Sigmoid colon (tissue), 7 donors: ENCODE data around the gene SPEF2. TPM values are rescaled to one million over a fixed set of nuclear protein-coding genes. Genes with fewer than 3 reads are reported as not detected.

Source experiments
- DNase-seq: peaks from one replicate; pipeline ENCODE4 v3.0.0-alpha.2; 2019
- H3K27ac ChIP-seq, 4 donors: fragments of 200-600 bp; sonication (generic); one replicate each; pipeline ENCODE4 v1.5.1; 2016 to 2019; ENCODE audit warnings: mild to moderate bottlenecking in 1 of 4
- H3K27me3 ChIP-seq, 3 donors: fragments of 200-600 bp; sonication (generic); one replicate each; pipeline ENCODE4 v1.5.1; 2019; ENCODE audit warnings: mild to moderate bottlenecking in 1 of 3
- H3K36me3 ChIP-seq, 4 donors: fragments of 200-600 bp; sonication (generic); one replicate each; pipeline ENCODE4 v1.5.1; 2016 to 2019
- H3K4me1 ChIP-seq, 4 donors: fragments of 200-600 bp; sonication (generic); one replicate each; pipeline ENCODE4 v1.5.1; 2017 to 2019
- H3K4me3 ChIP-seq, 4 donors: fragments of 200-600 bp; sonication (generic); one replicate each; pipeline ENCODE4 v1.5.1; 2017 to 2019; ENCODE audit warnings: mild to moderate bottlenecking in 2 of 4, moderate library complexity in 1 of 4
- H3K9me3 ChIP-seq, 4 donors: fragments of 200-600 bp in 3 of 4; sonication (generic) in 3 of 4; one replicate each; pipeline versions ENCODE4 v1.5.1 to v1.6.1; 2013 to 2019
- EP300 ChIP-seq, 4 donors: sonication (generic); formaldehyde crosslinking; IDR thresholded peaks; one replicate each; pipeline ENCODE4 v1.6.1; 2017; ENCODE audit warnings: antibody characterized with exemption in 4 of 4
- POLR2A ChIP-seq, 2 donors: fragments of 450-650 bp; IDR thresholded peaks; one replicate each; pipeline ENCODE4 v1.6.1; 2016; ENCODE audit warnings: antibody characterized with exemption in 2 of 2, mild to moderate bottlenecking in 2 of 2, moderate library complexity in 2 of 2
- POLR2AphosphoS5 ChIP-seq, 4 donors: sonication (generic); formaldehyde crosslinking; IDR thresholded peaks; one replicate each; pipeline ENCODE4 v1.6.1; 2017; ENCODE audit warnings: antibody characterized with exemption in 4 of 4
- WGBS, 2 donors: extraction: QIAGEN DNeasy Blood & Tissue Kit; methylation state at CpG; one replicate each; pipeline ENCODE4 v1.1.7; 2013; 5-methylcytosine and 5-hydroxymethylcytosine counted together
- intact Hi-C: fragments of 100-400 bp; cut with DNase I; formaldehyde crosslinking; loops from one replicate; pipeline ENCODE4 v1.15.1; 2023
- polyA plus RNA-seq, 3 donors: library from polyadenylated mRNA; stranded (reverse); fragments of 200-250 nt; gene quantifications; one replicate each; pipeline ENCODE4 v1.2.3, GENCODE V29; 2013
- total RNA-seq, 4 donors: library from RNA; depleted of rRNA; stranded (reverse); fragments of >200 nt; gene quantifications; one replicate each; pipeline ENCODE4 v1.1.0, GENCODE V29; 2016
- TF ChIP-seq, protein P1 (sequence below), 4 experiments: fragments of 450-650 bp in 3 of 4; fragments of 200-600 bp in 1 of 4; IDR thresholded peaks; one replicate each; pipeline ENCODE4 v1.5.1; 2016 to 2019; ENCODE audit warnings: antibody characterized with exemption in 4 of 4, mild to moderate bottlenecking in 3 of 4, moderate library complexity in 2 of 4
- donor health status: healthy with polysubstance abuse.
- donor health status: Bipolar disorder and iron deficiency.
- donor health status: healthy.

The SPEF2 gene
- total and polyA plus RNA-seq, 7 donors: 0.92 to 5.5 (median 3.6) TPM

DNA sequence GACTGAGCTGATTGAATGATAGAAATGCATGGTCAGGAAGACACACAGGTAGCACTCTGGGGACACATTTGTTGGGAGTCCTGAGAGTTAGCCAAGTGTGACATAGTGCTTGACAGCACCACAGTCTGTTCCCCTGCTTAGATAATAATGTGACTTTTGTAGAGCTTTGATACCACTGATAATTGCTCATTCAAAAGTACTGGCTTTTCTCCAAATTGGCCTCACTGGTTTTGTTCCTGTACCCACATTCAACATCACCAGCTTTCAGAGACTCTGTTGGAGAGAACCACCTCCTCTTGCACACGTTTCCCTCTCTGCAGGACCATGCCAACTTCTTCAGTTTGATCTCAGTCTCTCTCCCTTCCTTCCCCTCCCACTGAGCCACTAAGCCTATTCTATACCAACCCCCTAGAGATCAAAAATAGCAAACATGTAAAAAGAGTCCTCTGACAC lies 186.6 kb downstream of the SPEF2 start:
- WGBS, 2 donors: 32 to 47% methylated on average over 1 of the region's 1 CpG
- Histone ChIP-seq H3K4me1 (peaks cover 0 to 4% (median 0%) of the 10 kb centered on the region in 4 donors), H3K9me3 (no peaks in the 10 kb centered on the region), H3K27ac (no peak overlapping the region), H3K4me3 (no peak overlapping the region), H3K36me3 (no peaks in the 10 kb centered on the region), H3K27me3 (no peaks in the 10 kb centered on the region)
- TF ChIP-seq POLR2AphosphoS5 (IDR thresholded peaks at IDR 0.05) (no peak), EP300 (IDR thresholded peaks at IDR 0.05) (no peak), POLR2A (IDR thresholded peaks at IDR 0.05) (no peak)
- TF ChIP-seq, protein P1, sequence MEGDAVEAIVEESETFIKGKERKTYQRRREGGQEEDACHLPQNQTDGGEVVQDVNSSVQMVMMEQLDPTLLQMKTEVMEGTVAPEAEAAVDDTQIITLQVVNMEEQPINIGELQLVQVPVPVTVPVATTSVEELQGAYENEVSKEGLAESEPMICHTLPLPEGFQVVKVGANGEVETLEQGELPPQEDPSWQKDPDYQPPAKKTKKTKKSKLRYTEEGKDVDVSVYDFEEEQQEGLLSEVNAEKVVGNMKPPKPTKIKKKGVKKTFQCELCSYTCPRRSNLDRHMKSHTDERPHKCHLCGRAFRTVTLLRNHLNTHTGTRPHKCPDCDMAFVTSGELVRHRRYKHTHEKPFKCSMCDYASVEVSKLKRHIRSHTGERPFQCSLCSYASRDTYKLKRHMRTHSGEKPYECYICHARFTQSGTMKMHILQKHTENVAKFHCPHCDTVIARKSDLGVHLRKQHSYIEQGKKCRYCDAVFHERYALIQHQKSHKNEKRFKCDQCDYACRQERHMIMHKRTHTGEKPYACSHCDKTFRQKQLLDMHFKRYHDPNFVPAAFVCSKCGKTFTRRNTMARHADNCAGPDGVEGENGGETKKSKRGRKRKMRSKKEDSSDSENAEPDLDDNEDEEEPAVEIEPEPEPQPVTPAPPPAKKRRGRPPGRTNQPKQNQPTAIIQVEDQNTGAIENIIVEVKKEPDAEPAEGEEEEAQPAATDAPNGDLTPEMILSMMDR (IDR thresholded peaks at IDR 0.05): no peak
- intact Hi-C loops: no loop called here
- no peak for DNase-seq

DNA sequence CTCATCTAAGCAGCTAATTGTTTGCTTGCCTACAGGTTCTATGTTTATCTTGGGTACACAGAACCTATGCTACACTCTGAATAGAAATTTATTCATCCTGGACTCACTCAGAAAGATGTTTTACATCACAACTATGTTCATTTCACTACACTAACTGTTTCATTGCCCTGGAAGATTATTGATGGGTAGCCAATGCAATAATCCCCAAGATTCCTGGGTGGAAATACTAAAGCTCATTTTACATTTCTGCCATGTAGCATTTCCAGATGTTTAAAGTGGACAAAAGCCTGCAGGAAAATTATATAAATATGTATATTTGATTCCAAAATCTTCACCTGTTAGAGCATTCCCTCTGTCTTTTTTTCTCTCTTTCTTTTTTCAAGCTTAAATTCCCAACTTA lies 187.2 kb downstream of the SPEF2 start:
- peaks cover 0 to 4% (median 0%) of the 10 kb centered on the region in 4 donors for H3K4me1 ChIP-seq
- H3K36me3 ChIP-seq: no peaks in the 10 kb centered on the region
- no peak for DNase-seq
- TF ChIP-seq EP300 (IDR thresholded peaks at IDR 0.05) (no peak), POLR2AphosphoS5 (IDR thresholded peaks at IDR 0.05) (no peak), POLR2A (IDR thresholded peaks at IDR 0.05) (no peak)
- TF ChIP-seq, protein P1 (IDR thresholded peaks at IDR 0.05): no peak
- intact Hi-C loops: no loop called here
- no peak overlapping the region for H3K27ac ChIP-seq
- no peaks in the 10 kb centered on the region for H3K27me3 ChIP-seq
- H3K9me3 ChIP-seq: no peaks in the 10 kb centered on the region
- no peak overlapping the region for H3K4me3 ChIP-seq

DNA sequence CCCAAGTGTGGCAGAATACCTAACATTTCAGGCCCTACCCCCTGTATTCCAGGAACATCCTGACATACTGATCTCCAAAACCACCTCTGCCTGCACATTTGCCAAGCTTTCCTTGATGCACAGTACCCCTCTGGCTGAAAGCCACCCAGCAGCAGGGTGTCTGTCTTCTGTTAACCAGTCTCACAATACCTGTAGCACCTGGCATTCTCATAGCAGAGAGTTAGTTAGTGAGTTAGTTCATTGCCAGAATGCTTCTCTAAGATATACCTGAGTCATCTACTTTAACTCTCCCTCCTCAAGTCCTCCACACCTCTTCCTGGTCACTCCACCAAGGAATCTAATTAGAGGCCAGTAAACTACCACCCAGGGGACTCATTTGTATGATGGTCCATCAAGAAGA lies 192.9 kb downstream of the SPEF2 start:
- Histone ChIP-seq H3K4me1 (no peaks in the 10 kb centered on the region), H3K27me3 (no peaks in the 10 kb centered on the region), H3K36me3 (no peaks in the 10 kb centered on the region), H3K9me3 (no peaks in the 10 kb centered on the region), H3K27ac (no peak overlapping the region), H3K4me3 (no peak overlapping the region)
- intact Hi-C loops: no loop called here
- TF ChIP-seq POLR2AphosphoS5 (IDR thresholded peaks at IDR 0.05): no peak
- TF ChIP-seq EP300 (IDR thresholded peaks at IDR 0.05): no peak
- TF ChIP-seq POLR2A (IDR thresholded peaks at IDR 0.05): no peak
- TF ChIP-seq, protein P1 (IDR thresholded peaks at IDR 0.05): no peak
- DNase-seq: no peak

DNA sequence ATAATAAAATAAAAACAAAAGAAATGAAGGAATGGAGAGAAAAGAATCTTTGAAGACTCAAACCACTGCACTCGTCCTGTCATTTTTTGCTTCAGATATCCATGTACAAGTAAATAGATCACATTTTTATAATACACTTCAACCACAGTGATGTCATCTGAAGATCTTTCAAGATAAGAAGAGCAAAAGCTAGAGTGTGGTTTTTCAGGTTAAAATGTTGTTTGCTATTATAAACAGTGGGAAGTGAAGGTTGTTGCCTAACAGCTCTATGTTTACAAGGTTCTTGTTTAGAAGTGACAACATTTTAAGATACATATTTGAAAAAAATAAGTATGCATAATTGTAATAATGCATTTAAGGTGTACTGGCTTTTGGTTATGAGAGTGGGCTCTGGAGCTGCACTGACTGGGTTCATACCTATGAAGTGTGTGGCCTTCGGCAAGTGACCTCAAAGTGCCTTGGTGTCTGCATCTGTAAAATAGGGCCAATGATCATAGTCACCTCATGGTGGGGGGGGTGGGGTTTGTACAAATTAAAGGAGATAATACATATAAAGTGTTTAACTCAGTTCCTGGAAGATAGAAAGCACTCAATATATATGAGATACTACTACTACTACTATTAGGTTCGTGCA lies 193.6 kb downstream of the SPEF2 start:
- 62 to 70% methylated on average over 3 of the region's 3 CpGs for WGBS, 2 donors
- TF ChIP-seq POLR2A (IDR thresholded peaks at IDR 0.05) (no peak), POLR2AphosphoS5 (IDR thresholded peaks at IDR 0.05) (no peak), EP300 (IDR thresholded peaks at IDR 0.05) (no peak)
- TF ChIP-seq, protein P1 (IDR thresholded peaks at IDR 0.05): no peak
- no peaks in the 10 kb centered on the region for H3K36me3 ChIP-seq
- no peaks in the 10 kb centered on the region for H3K27me3 ChIP-seq
- DNase-seq: no peak
- H3K4me3 ChIP-seq: no peak overlapping the region
- no peak overlapping the region for H3K27ac ChIP-seq
- intact Hi-C loops: no loop called here
- H3K9me3 ChIP-seq: no peaks in the 10 kb centered on the region
- H3K4me1 ChIP-seq: no peaks in the 10 kb centered on the region

DNA sequence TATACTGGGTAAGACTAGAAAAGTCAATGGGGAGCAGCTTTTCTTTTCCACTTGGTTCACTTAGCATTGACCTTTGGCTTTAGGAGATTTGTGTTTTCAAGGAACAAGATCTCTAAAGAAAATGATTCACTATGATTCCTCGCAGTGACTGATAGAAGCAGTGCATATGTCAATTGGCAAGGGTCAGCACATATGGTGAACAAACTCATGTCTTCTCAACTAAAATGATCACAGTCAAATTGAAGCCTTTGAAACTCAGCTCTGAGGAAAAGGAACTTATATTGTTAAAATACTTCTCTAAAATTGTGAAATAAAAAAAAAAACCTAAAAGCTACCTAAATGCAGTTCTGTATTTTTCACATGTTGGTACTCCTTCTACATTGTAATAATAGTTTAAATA lies 195.9 kb downstream of the SPEF2 start:
- intact Hi-C loops: no loop called here
- TF ChIP-seq EP300 (IDR thresholded peaks at IDR 0.05) (no peak), POLR2AphosphoS5 (IDR thresholded peaks at IDR 0.05) (no peak), POLR2A (IDR thresholded peaks at IDR 0.05) (no peak)
- TF ChIP-seq, protein P1 (IDR thresholded peaks at IDR 0.05): no peak
- WGBS, 2 donors: 80 to 85% methylated on average over 1 of the region's 1 CpG

More for the DNA sequence above, 195.9 kb downstream of the SPEF2 start:
- Histone ChIP-seq H3K9me3 (no peaks in the 10 kb centered on the region), H3K27me3 (no peaks in the 10 kb centered on the region), H3K27ac (no peak overlapping the region), H3K36me3 (no peaks in the 10 kb centered on the region), H3K4me1 (no peaks in the 10 kb centered on the region), H3K4me3 (no peak overlapping the region)
- DNase-seq: no peak
